HepG2 (cell line): ENCODE results near the gene SIT1. TPM values are rescaled to one million over a fixed set of nuclear protein-coding genes. Genes with fewer than 3 reads are reported as not detected.

Experiments
- ATAC-seq: fragments of 200-7000 bp; cut with Tn5 transposase; 3 replicates; pipeline ENCODE4 v1.9.1; 2020; ENCODE audit warnings: mild to moderate bottlenecking, moderate library complexity
- Bru-seq: library from RNA; stranded (reverse); fragments of 400-500 nt; gene quantifications from one replicate; lab custom pipeline; 2021; lab: Mats Ljungman, UMichigan
- BruChase-seq, 2 experiments: library from RNA; stranded (reverse); fragments of 400-500 nt; gene quantifications; one replicate each; lab custom pipeline; 2021; lab: Mats Ljungman, UMichigan
- BruUV-seq: library from RNA; stranded (reverse); fragments of 400-500 nt; replicated peaks from 2 replicates; lab custom pipeline; 2021; lab: Mats Ljungman, UMichigan
- CTCF ChIA-PET: fragments of 300-600 bp; formaldehyde crosslinking; extraction: SDS; loops from one replicate; lab custom pipeline; 2021; ENCODE audit warnings: low total read pairs, inconsistent platforms, low intra/inter-chr PET ratio; lab: Yijun Ruan, JAX
- POLR2A ChIA-PET: fragments of 350-600 bp; sonication (Branson Sonifier 250); formaldehyde crosslinking; loops from one replicate; lab custom pipeline; 2020; ENCODE audit warnings: antibody characterized with exemption, inconsistent platforms; lab: Yijun Ruan, JAX
- DNase-seq: peaks from one replicate; pipeline ENCODE4 v3.0.0-alpha.2; 2015; ENCODE audit warnings: low spot score
- FAIRE-seq: peaks from 3 replicates; lab custom pipeline; 2011; peaks lifted over from hg19 to GRCh38; lab: Jason Lieb, UNC
- H2AFZ ChIP-seq: one replicate; pipeline ENCODE4 v1.6.1; 2011; ENCODE audit warnings: low read length, inconsistent platforms
- H3K27ac ChIP-seq: fragments of 300-600 bp; 3 replicates; pipeline ENCODE4 v1.8.0; 2011; ENCODE audit warnings: mixed run types, mild to moderate bottlenecking, mixed read lengths, low read length, inconsistent platforms; ENCODE audit not compliant: insufficient read depth; ENCODE audit errors: extremely low read length
- H3K27me3 ChIP-seq, 2 experiments: fragments of 200-600 bp in 1 of 2; 2 replicates in 1 of 2; 3 replicates in 1 of 2; pipeline versions ENCODE4 v1.6.0 to v1.8.0; 2011; ENCODE audit warnings: low read length in 2 of 2, mild to moderate bottlenecking in 2 of 2, moderate library complexity in 2 of 2, inconsistent platforms in 1 of 2; ENCODE audit not compliant: insufficient read depth in 2 of 2, control insufficient read depth in 1 of 2
- H3K36me3 ChIP-seq, 2 experiments: fragments of 200-600 bp in 1 of 2; replicated peaks in 1 of 2; 2 replicates in 1 of 2; 3 replicates in 1 of 2; pipeline versions ENCODE4 v1.5.1 to v1.8.0; 2011; ENCODE audit warnings: low read length in 2 of 2, inconsistent platforms in 1 of 2; ENCODE audit not compliant: insufficient read depth in 2 of 2, control insufficient read depth in 1 of 2
- H3K4me1 ChIP-seq: 2 replicates; pipeline ENCODE4 v1.5.1; 2012; ENCODE audit warnings: low read length, inconsistent platforms; ENCODE audit not compliant: insufficient read depth
- H3K4me2 ChIP-seq: 2 replicates; pipeline ENCODE4 v1.6.0; 2011; ENCODE audit warnings: low read depth, low read length, inconsistent platforms
- H3K4me3 ChIP-seq, 3 experiments: fragments of 200-600 bp in 1 of 3; sonication (generic), shearing (Covaris generic) in 1 of 3; replicated peaks in 1 of 3; 2 replicates each; pipeline ENCODE4 v1.5.1; 2011 to 2016; ENCODE audit warnings: low read length in 3 of 3, inconsistent platforms in 2 of 3, low read depth in 2 of 3, mild to moderate bottlenecking in 2 of 3, control low read depth in 1 of 3, mixed read lengths in 1 of 3; ENCODE audit not compliant: insufficient read depth in 1 of 3
- H3K79me2 ChIP-seq: one replicate; pipeline ENCODE4 v1.6.1; 2011; ENCODE audit warnings: low read length, inconsistent platforms; ENCODE audit not compliant: insufficient read depth
- H3K9ac ChIP-seq: 2 replicates; pipeline ENCODE4 v1.6.0; 2011; ENCODE audit warnings: mild to moderate bottlenecking, low read depth, low read length, inconsistent platforms; ENCODE audit not compliant: insufficient read depth
- H3K9me3 ChIP-seq: 2 replicates; pipeline ENCODE4 v1.5.1; 2012; ENCODE audit warnings: mild to moderate bottlenecking, low read length
- H4K20me1 ChIP-seq: 2 replicates; pipeline ENCODE4 v1.6.0; 2011; ENCODE audit warnings: inconsistent platforms, mild to moderate bottlenecking, low read length, moderate library complexity; ENCODE audit not compliant: insufficient read depth
- AGO1 ChIP-seq: fragments of 200-400 bp; formaldehyde crosslinking; IDR thresholded peaks from 2 replicates; pipeline ENCODE4 v1.6.1; 2017; ENCODE audit warnings: mild to moderate bottlenecking, low read depth, low read length, moderate library complexity; ENCODE audit not compliant: poor library complexity, severe bottlenecking
- ARID5B ChIP-seq: IDR thresholded peaks from 2 replicates; pipeline ENCODE4 v1.4.0; 2020; ENCODE audit warnings: mild to moderate bottlenecking, missing genetic modification reagents
- POLR2AphosphoS5 ChIP-seq: IDR thresholded peaks from 2 replicates; pipeline ENCODE4 v1.6.1; 2012; ENCODE audit warnings: low read depth, low read length
- TMF1 ChIP-seq: sonication (generic); formaldehyde crosslinking; IDR thresholded peaks from 2 replicates; pipeline ENCODE4 v1.8.1; 2022; ENCODE audit warnings: low read depth, missing genetic modification reagents
- XBP1 ChIP-seq: sonication (generic); formaldehyde crosslinking; IDR thresholded peaks from 2 replicates; pipeline ENCODE4 v1.5.0; 2020; ENCODE audit warnings: missing genetic modification reagents
- WGBS: methylation state at CpG from one replicate; pipeline ENCODE4 v1.1.6; 2017; ENCODE audit warnings: low lambda C conversion rate; 5-methylcytosine and 5-hydroxymethylcytosine counted together
- in situ Hi-C: cut with HindIII; loops from 2 replicates; pipeline ENCODE4 v1.10.0; 2017; ENCODE audit warnings: low pct_unique_long_range_greater_than_20kb; ENCODE audit not compliant: extremely low pct_ligation_motif_present
- intact Hi-C: fragments of 100-400 bp; cut with micrococcal nuclease; formaldehyde crosslinking; loops from one replicate; pipeline ENCODE4 v1.10.0; 2022; ENCODE audit not compliant: unreplicated experiment
- long read RNA-seq, 2 experiments: library from RNA in 1 of 2; library from polyadenylated mRNA in 1 of 2; stranded (forward) in 1 of 2; unstranded in 1 of 2; transcript quantifications; one replicate each; pipeline ENCODE4 v2.0.0, GENCODE V29; 2019 to 2022
- polyA minus RNA-seq, 3 experiments: library from RNA; depleted of rRNA, polyadenylated mRNA; stranded (reverse); fragments of >200 nt; gene quantifications; 2 replicates each; pipeline ENCODE4 v1.2.3, GENCODE V29; 2011; ENCODE audit warnings: low replicate concordance in 1 of 3
- polyA plus RNA-seq, 8 experiments: library from polyadenylated mRNA; depleted of rRNA in 3 of 8; stranded (reverse) in 7 of 8; unstranded in 1 of 8; fragments of >200 nt; fragmentation: Illumina TruSeq in 4 of 8; extraction: Trizol in 4 of 8; gene quantifications; 2 replicates each; pipeline versions ENCODE4 v1.2.1 to v1.2.3, GENCODE V29; 2011 to 2016; ENCODE audit warnings: low read depth in 4 of 8, missing spikeins in 1 of 8, mixed read lengths in 1 of 8; ENCODE audit not compliant: insufficient read depth in 1 of 8
- total RNA-seq, 5 experiments: library from RNA; depleted of rRNA; stranded (reverse); fragments of >200 nt; fragmentation: Illumina TruSeq; extraction: Trizol; gene quantifications; 2 replicates each; pipeline ENCODE4 v1.2.3, GENCODE V29; 2016; ENCODE audit warnings: low read depth in 1 of 5
- TF ChIP-seq, protein P1 (sequence below): IDR thresholded peaks from 2 replicates; pipeline ENCODE4 v1.6.1; 2016; ENCODE audit warnings: missing compliant biosample characterization, missing genetic modification reagents, borderline replicate concordance
- TF ChIP-seq, protein P2 (sequence below): sonication (generic); formaldehyde crosslinking; IDR thresholded peaks from 2 replicates; pipeline ENCODE4 v1.5.1; 2020; ENCODE audit warnings: mild to moderate bottlenecking, moderate library complexity, missing genetic modification reagents

Gene SIT1, protein sequence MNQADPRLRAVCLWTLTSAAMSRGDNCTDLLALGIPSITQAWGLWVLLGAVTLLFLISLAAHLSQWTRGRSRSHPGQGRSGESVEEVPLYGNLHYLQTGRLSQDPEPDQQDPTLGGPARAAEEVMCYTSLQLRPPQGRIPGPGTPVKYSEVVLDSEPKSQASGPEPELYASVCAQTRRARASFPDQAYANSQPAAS
- total RNA-seq (2016; rRNA removed; fragmentation: Illumina TruSeq; extraction: Trizol) (0.09 and 0.24 TPM in 2 replicates), polyA plus RNA-seq (2011; rRNA removed) (5.0 and 6.7 TPM in 2 replicates), polyA minus RNA-seq (2011; rRNA and poly(A)+ RNA removed; ENCODE audit: low replicate concordance) (5.0 TPM in 1 of 2 replicates, not detected in the other), Bru-seq, nascent RNA (percentile 24 among the genes with signal in this experiment), BruChase-seq, experiment 1, labeled RNA remaining after a 6-hour chase (percentile 38 among the genes with signal in this experiment), BruChase-seq, experiment 2, labeled RNA remaining after a 2-hour chase (percentile 30 among the genes with signal in this experiment)
- total RNA-seq (2016; cell fraction: cytosol; rRNA removed; fragmentation: Illumina TruSeq; extraction: Trizol; ENCODE audit: low read depth): not detected in 2 replicates
- not detected in 2 replicates for total RNA-seq (2016; cell fraction: insoluble cytoplasmic fraction; rRNA removed; fragmentation: Illumina TruSeq; extraction: Trizol)
- not detected in 2 replicates for total RNA-seq (2016; cell fraction: membrane; rRNA removed; fragmentation: Illumina TruSeq; extraction: Trizol)
- total RNA-seq (2016; cell fraction: nucleus; rRNA removed; fragmentation: Illumina TruSeq; extraction: Trizol): not detected in 2 replicates
- polyA plus RNA-seq (2011; cell fraction: cytosol; rRNA removed): 4.9 and 8.4 TPM in 2 replicates
- 2.7 and 2.8 TPM in 2 replicates for polyA plus RNA-seq (2011; cell fraction: nucleus; rRNA removed)
- polyA plus RNA-seq (2012): 2.0 and 3.3 TPM in 2 replicates
- polyA plus RNA-seq (2016; cell fraction: cytosol; fragmentation: Illumina TruSeq; extraction: Trizol; ENCODE audit: low read depth): 0.12 and 0.14 TPM in 2 replicates
- polyA plus RNA-seq (2016; cell fraction: insoluble cytoplasmic fraction; fragmentation: Illumina TruSeq; extraction: Trizol; ENCODE audit: low read depth): not detected in 2 replicates
- not detected in 2 replicates for polyA plus RNA-seq (2016; cell fraction: membrane; fragmentation: Illumina TruSeq; extraction: Trizol; ENCODE audit: low read depth)
- polyA plus RNA-seq (2016; cell fraction: nucleus; fragmentation: Illumina TruSeq; extraction: Trizol; ENCODE audit: insufficient read depth, low read depth): not detected in 2 replicates
- 1.4 and 2.8 TPM in 2 replicates for polyA minus RNA-seq (2011; cell fraction: cytosol; rRNA and poly(A)+ RNA removed)
- 0.50 TPM in 1 of 2 replicates, not detected in the other for polyA minus RNA-seq (2011; cell fraction: nucleus; rRNA and poly(A)+ RNA removed)
- long read RNA-seq, experiment 1, partial matches to known transcripts: 2 of 4 reads
- long read RNA-seq, experiment 1, other reads (novel, unspliced or antisense): 1 of 4 reads
- long read RNA-seq, experiment 2, partial matches to known transcripts: 1 of 2 reads
- long read RNA-seq, experiment 2, other reads (novel, unspliced or antisense): 0 of 2 reads

DNA sequence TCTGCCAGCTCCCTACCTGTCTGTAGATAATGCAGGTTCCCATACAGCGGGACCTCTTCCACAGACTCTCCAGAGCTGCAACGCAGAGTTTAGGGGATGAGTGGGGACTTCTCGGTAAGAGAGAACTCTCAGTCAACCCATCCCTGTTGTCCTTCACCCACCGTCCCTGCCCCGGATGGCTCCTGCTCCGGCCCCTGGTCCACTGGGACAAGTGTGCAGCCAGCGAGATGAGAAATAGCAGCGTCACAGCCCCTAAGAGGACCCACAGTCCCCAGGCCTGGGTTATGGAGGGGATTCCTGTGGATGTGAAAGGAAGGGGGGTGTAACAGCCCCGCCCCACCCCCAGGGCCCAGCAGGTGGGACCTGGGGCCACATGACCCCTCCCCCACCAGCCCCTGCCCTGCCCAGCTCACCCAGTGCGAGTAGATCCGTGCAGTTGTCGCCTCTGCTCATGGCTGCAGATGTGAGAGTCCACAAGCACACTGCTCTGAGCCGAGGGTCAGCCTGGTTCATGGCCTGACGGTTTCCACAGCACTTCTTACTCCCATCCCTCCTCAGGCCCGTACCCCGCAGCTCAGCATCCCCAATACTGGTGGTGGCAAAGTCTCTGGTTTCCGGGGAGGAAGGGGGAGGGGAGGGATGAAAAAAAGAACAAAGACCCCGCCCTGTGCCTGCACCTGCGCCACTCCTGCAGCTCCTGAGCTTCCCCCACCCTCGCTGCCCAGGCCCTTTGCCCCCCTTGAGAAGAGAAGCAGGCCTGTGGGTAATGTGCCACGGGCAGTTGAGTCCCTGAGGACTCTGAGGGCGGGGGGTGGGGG is at the start of gene SIT1:
TSS of gene SIT1 (minus strand) at position 591 of the 818 bp plus-strand sequence. CDS start at position 513, 78 bp downstream.
- peak within 1 kb of the TSS; percentile 80 for H3K4me2 ChIP-seq
- DNase-seq: no peak
- H3K9me3 ChIP-seq: no peaks in the 10 kb centered on the region
- no peak within 1 kb of the TSS for H2AFZ ChIP-seq
- POLR2A ChIA-PET: interaction anchor here (1.0 to 1.6 kb wide), 2 partner anchors 14 to 41 kb away, joined by 5 to 6 read pairs; partner anchors contain the start of gene ARHGEF39
- H4K20me1 ChIP-seq: no peaks in the 10 kb centered on the region
- CTCF ChIA-PET: no interaction called here
- peak within 1 kb of the TSS; percentile 15 to 63 (median 54); a peak in 5 of 6 replicates for H3K4me3 ChIP-seq
- FAIRE-seq: no peak
- H3K79me2 ChIP-seq: no peaks in the 10 kb centered on the region
- ATAC-seq: 0 out of 3 replicates have a peak, but pooled peaks have one; percentile 7
- in situ Hi-C loops (loop anchor here (10.0 kb wide), 1 partner anchor 536 kb away; the partner anchor contains the start of gene ATOSB), intact Hi-C loops (no loop called here)
- no peak within 1 kb of the TSS for H3K27ac ChIP-seq
- H3K27me3 ChIP-seq: peaks cover 2 to 22% of the 10 kb centered on the region in 2 experiments; a peak in 3 of 5 replicates
- WGBS: 30% methylated on average over 16 of the region's 22 CpGs
- peaks cover 76% of the 10 kb centered on the region for H3K4me1 ChIP-seq
- H3K36me3 ChIP-seq: no peaks in the 10 kb centered on the region
- peak within 1 kb of the TSS; percentile 17; the same call in 1 of the 2 replicates for H3K9ac ChIP-seq
- BruUV-seq: no TSS peak
- TF ChIP-seq POLR2AphosphoS5: no peak
- TF ChIP-seq ARID5B: no peak
- TF ChIP-seq, protein P1, sequence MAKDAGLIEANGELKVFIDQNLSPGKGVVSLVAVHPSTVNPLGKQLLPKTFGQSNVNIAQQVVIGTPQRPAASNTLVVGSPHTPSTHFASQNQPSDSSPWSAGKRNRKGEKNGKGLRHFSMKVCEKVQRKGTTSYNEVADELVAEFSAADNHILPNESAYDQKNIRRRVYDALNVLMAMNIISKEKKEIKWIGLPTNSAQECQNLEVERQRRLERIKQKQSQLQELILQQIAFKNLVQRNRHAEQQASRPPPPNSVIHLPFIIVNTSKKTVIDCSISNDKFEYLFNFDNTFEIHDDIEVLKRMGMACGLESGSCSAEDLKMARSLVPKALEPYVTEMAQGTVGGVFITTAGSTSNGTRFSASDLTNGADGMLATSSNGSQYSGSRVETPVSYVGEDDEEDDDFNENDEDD (CRISPR knock-in tag): peak; percentile 48; the same call in 1 of the 2 replicates
- TF ChIP-seq, protein P2, sequence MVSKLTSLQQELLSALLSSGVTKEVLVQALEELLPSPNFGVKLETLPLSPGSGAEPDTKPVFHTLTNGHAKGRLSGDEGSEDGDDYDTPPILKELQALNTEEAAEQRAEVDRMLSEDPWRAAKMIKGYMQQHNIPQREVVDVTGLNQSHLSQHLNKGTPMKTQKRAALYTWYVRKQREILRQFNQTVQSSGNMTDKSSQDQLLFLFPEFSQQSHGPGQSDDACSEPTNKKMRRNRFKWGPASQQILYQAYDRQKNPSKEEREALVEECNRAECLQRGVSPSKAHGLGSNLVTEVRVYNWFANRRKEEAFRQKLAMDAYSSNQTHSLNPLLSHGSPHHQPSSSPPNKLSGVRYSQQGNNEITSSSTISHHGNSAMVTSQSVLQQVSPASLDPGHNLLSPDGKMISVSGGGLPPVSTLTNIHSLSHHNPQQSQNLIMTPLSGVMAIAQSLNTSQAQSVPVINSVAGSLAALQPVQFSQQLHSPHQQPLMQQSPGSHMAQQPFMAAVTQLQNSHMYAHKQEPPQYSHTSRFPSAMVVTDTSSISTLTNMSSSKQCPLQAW (CRISPR knock-in tag): peak; percentile 30; the same call in 1 of the 2 replicates
- TF ChIP-seq AGO1: no peak
- TF ChIP-seq XBP1 (CRISPR knock-in tag): no peak
- no peak for TF ChIP-seq TMF1
